Fibroblast of skin of back (primary cell): Measurements from ENCODE around the gene GTPBP4. TPM values are rescaled to one million over a fixed set of nuclear protein-coding genes. Genes with fewer than 3 reads are reported as not detected.

Experiments used
- DNase-seq: peaks from one replicate; pipeline ENCODE4 v3.0.0-alpha.2; 2013
- polyA plus RNA-seq, 2 experiments: library from polyadenylated mRNA; unstranded; fragments of 120-200 nt; gene quantifications; one replicate each; pipeline ENCODE4 v1.2.1, GENCODE V29; 2013; ENCODE audit not compliant: insufficient read length in 2 of 2

Gene GTPBP4
- 73.5 TPM for polyA plus RNA-seq (2013, experiment 1 of 2; ENCODE audit: insufficient read length)
- polyA plus RNA-seq (2013, experiment 2 of 2; ENCODE audit: insufficient read length): 55.2 TPM

DNA sequence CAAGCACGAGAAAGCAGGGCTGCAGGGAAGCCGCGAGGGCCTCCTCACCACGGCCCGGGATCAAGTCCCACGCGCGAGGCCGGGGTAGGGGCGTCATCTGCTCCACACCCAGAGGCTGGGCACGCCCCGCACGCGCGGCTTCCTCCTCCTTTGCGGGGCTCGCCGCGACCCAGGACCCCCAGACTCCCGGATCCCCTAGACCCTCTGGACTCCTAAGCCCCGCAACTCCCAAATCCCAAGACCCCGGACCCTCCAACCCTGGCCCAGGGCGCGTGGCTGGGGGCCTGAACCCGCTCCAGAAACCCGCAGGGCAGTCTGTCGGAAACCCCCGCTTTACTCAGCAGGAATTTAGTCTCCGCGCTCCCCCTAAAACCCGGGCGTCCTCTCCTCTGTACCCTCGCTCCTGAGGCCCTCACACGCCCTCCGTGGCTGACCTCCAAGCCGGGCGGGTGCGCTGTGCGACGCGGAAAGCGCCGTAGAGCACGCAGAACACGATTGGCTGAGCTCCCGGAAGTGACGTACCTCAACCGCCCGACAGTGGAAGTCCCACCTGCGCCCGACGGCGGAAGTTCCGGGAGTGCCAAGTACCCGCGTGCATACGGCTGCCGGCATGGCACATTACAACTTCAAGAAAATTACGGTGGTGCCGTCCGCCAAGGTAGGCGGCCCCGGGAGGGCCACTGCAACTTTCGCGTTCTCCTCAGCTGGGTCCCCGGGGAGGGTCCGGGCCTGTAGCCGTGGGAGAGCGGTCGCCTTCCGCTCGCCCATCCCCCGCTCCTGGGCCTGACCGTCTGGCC is at the start of gene GTPBP4:
GTPBP4 (plus strand) TSS at position 565 of the 797 bp plus-strand sequence; CDS start at position 611, 46 bp downstream.
- DNase-seq: peak; percentile 98

DNA sequence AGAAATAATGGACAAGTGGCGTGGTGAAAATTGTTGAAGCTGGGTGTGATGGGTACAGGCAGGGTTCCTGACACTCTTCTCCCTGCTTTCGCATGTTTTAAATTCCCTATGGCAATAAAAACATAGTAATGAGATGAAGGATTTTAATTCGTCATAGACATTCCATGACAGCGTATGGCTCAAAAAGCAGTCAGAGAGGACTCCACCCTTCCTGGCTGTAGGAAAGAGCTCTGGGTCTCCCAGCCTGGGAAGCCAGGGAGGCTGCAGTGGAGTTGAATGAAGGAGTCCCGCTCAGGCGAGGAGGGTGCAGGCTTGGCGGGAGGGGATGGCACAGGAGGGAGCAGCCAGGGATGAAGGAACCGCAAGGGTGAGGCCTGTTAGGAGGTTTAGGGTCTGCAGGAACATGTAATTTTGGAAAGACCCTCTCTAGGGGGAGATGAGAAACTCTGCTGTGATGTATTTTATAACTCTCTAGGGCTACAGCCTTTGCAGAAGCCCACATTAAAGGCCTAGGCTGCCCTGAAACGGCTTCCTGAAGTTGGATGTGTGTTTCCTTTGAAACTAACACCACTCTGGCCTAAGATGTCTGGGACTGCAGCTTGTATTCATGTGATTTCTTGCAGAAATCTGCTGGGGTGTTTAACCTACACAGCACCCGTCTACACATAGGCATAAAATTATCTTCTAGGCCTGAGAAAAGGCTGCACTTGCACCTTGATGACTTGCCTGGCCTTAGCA is 49.1 kb upstream of the GTPBP4 start:
- DNase-seq: peak; percentile 72

DNA sequence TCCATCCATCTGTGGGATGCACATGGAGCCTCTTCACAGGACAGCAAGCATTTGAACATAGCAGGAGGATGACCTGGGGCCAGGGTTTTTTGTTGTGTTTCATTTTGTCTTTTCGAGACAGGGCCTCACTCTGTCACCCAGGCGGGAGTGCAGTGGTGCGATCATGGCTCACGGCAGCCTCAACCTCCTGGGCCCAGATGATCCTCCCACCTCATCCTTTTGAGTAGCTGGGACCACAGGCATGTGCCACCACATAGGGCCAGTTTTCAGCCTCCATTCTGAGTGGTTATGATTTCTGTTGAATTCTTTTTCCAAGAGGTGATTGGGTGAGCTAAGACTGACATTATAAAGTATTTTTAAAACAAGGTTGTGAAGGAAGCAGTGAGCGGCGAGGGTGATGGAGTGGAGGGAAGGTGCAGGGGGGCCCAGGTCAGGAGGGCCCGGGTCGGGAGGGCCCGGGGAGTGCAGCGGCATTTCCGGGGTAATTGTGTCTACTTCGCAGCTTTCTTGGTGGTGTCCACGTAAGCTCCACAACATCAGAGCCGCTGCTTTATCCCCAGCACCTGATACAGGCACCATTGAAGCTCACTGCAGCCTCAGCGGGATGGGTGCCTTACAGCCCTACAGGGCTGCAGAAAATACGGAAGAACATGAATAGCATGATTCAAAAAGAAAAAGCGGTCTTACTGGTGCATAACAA is 44.8 kb upstream of the GTPBP4 start:
- DNase-seq: no peak

DNA sequence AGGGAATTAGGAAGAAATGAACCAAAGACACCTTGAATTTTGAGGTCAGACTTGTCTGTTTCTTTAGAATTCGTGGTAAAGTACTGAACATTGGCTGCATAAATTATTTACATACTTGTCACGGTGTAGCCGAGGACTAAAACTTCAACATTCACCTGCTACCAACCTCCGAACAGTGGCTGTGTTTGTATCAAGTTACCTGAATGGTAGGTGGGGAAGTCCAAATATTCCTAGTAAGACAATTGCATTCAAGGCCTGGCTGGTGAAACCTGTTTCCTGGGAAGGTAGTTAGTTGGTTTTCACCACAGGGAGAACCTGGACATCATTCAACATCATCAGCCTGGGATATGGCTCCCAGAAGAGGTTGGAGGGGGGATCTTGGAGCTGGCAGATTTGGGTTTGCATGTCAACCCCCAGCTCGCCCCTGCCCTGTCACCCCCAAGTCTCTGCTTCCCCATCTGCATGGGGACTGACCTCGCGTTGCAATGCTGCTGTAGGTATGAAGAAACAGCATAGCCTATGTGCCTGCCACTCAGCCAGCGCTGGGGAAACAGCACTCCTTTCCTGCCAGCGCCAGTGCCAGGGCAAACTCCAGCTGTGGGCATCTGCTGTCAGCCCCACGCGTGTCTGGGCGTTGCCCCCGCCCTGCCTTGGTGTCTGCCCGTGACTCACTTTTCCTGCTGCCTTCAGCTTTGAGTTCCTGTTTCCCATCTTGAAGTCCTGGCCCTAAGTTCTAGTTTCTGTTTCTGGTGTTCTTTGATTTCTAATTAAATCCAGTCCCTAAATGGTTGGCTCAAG is 44.0 kb upstream of the GTPBP4 start:
- DNase-seq: peak; percentile 58

GRCh38 chr10:945778-946177 is 42.5 kb upstream of the GTPBP4 start:
- no peak for DNase-seq

DNA sequence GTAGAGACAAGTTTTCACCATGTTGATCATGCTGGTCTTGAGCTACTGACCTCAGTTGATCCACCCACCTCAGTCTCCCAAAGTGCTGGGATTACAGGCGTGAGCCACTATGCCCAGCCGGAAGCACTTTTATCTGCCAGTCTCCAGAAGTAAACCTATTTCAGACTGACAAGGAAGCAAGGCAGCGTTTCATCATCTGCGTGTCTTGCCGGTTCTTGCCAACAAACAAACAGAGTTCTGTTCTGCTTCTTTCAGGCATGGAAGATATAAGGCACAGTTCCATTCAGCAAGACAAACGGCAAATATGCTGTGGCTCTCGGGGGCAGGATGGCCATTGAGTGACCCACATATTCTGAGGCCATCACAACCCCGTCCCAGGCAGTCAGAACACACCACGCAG is 41.2 kb upstream of the GTPBP4 start:
- no peak for DNase-seq

DNA sequence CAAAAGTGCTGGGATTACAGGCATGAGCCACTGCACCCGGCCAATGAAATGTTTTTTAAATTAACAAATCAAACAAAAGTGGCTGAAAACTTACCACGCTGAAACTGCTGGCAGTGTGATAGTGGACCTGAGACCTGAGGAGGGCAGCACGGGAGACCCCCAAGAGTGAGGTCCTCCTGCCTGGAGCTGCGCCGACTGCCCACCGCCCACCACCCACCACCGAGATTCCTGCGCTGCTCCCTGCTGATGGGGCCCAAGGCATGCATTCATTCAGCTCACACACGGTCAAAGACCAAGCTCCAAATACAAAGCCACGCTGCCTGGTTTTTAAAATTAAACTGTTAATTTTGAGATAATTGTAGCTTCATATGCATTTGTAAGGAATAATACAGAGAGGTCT is 40.4 kb upstream of the GTPBP4 start:
- DNase-seq: no peak

GRCh38 chr10:948347-948746 is 39.9 kb upstream of the GTPBP4 start:
- no peak for DNase-seq

- DNase-seq: no peak
Observed at GRCh38 chr10:949446-949845, 38.8 kb upstream of the GTPBP4 start.

GRCh38 chr10:953836-954235 is 34.4 kb upstream of the GTPBP4 start:
- no peak for DNase-seq

- no peak for DNase-seq
Observed at GRCh38 chr10:954396-954795, 33.8 kb upstream of the GTPBP4 start.

DNA sequence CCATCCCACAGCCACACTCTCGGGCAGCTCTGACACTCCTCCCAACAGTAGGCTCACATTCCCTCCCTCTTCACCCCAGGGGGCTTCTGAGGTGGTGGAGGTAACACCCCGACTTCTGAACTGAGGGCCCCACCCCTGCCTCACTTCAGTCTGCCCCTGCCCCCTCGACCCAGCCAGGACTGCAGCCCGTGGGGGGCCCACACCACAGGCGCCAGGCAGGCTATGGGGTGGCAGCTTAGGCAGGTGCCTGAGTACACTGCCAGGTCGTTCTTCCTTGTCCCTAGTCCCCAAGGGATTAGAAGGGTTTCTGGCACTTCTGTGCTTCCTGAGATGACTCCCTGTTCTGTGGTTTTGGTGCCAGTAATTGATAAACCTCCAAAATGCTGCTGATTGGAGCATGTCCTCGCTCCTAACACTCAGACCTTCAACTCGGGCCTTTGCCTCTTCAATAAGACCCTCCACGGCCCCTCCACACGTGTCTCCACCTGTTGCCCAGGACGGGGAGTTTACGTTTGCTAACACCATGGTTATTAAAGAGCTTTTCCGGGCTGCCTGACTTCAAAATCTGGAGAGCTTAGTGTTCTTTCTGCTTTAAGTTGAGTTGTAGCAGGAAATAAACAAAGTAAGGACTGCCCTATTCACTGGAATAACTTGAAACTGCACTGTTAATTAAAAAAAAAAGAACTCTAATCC is 33.0 kb upstream of the GTPBP4 start:
- no peak for DNase-seq

- no peak for DNase-seq
Observed at GRCh38 chr10:955820-956217, 32.4 kb upstream of the GTPBP4 start.

GRCh38 chr10:958106-958505 is 30.1 kb upstream of the GTPBP4 start:
- no peak for DNase-seq

DNA sequence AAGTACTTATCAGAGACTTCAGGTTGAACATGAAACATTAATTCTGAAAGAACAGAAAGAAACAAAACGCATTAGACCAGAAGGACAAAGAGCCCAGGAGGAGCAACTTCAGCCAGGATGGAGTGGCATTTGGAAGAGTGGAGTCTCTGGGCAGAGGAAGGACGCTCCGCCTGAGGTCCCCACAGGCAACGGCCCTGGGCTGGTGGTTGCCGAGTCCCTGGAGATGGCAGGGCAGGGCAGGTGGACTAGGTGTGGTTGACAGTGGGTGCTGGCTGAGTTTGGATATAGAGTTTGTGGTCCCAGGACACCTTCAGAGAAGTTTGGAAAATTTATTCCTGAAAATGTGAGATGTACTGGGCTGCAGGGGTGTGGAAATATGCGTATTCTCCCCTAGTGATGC is 29.4 kb upstream of the GTPBP4 start:
- DNase-seq: no peak

DNA sequence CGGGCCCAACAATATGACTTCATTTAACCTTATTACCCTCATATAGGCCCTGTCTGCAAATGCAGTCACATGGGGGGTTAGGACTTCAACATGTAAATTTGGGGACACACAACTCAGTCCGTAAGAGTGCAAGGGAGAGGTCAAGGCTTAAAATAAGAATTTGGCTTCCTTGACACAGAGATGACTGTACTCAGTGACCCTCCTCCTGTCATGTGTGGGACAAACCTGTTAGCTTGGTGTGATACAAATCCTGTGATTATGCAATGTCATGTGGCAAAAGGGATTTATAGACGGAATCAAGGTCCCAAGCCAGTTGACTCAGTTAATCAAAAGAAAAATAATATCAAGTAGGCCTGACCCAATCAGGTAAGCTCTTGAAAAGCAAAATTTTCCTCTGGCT is 25.9 kb upstream of the GTPBP4 start:
- no peak for DNase-seq

- DNase-seq: no peak
Observed at GRCh38 chr10:963186-963585, 25.0 kb upstream of the GTPBP4 start.

- no peak for DNase-seq
Observed at GRCh38 chr10:963655-964054, 24.6 kb upstream of the GTPBP4 start.

GRCh38 chr10:964321-964987 is 23.8 kb upstream of the GTPBP4 start:
- peak; percentile 35 for DNase-seq

GRCh38 chr10:964988-965417 is 23.2 kb upstream of the GTPBP4 start:
- DNase-seq: no peak
